Brain microvascular endothelial cell (primary cell): ENCODE results near the gene CD28.

ENCODE experiments used
- DNase-seq: peaks from one replicate; pipeline ENCODE4 v3.0.0-alpha.2; 2020
- H3K27ac ChIP-seq: fragments of 250-450 bp; sonication (Bioruptor Pico); 2 replicates; pipeline ENCODE4 v1.5.1; 2020; ENCODE audit warnings: mild to moderate bottlenecking, moderate library complexity
- H3K27me3 ChIP-seq: fragments of 250-450 bp; sonication (Bioruptor Pico); replicated peaks from 2 replicates; pipeline ENCODE4 v1.5.1; 2020; ENCODE audit warnings: mild to moderate bottlenecking
- H3K36me3 ChIP-seq: fragments of 250-450 bp; sonication (Bioruptor Pico); replicated peaks from 2 replicates; pipeline ENCODE4 v1.5.1; 2020; ENCODE audit warnings: mild to moderate bottlenecking
- H3K4me3 ChIP-seq: 2 replicates; pipeline ENCODE4 v1.5.1; 2011; ENCODE audit warnings: low read depth, mild to moderate bottlenecking, control low read depth, low read length, moderate library complexity
- in situ Hi-C: cut with HindIII; loops from 2 replicates; pipeline ENCODE4 v1.10.0; 2017; ENCODE audit warnings: low sequenced_read_pairs, low pct_ligation_motif_present
- TF ChIP-seq, protein P1 (sequence below): IDR thresholded peaks from 2 replicates; pipeline ENCODE4 v1.5.1; 2011; ENCODE audit warnings: low read depth, mild to moderate bottlenecking, moderate library complexity, low read length, control low read depth, inconsistent platforms; ENCODE audit errors: missing control alignments

CD28 gene

DNA sequence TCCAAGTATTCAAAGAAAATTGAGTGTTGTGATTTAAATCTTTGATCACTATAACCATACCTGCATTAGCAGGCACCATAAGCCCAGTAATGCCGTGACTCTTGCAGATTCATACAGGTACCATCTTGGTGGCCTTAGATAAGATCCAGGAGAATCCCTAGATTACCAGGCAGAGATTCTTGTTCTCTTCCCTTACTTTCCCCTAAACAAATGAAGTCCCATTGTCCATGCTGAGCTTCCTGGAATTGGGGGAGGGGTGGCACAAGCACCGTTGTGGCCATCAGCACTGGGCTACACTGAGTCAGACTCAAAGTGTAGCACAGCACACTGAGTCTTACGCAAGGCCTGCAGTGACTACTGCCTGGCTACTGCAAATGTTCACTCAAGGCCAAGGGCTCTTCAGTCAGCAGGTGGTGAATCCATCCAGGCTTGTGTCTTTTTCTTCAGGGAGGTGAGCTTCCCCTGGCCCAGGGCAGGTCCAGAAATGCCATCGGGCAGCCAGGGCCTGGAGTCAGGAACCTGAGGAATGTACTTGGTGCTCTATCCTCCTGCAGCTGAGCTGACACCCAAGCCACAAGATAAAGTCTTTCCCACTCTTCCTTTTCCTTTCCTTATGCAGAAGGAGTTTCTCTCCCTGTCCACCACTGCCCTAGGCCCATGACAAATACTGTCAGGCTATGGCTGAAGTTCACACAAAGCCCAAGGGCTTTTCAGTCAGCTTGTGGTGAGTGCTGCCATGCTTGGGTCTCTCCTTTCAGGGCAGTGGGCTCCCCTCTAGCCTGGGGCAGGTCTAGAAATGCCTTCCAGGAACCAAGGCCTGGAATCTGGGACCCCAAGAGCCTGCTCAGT is 52.6 kb downstream of the CD28 start:
- H3K27ac ChIP-seq: peak overlapping the region; percentile 85
- in situ Hi-C loops: no loop called here
- no peak overlapping the region for H3K4me3 ChIP-seq
- TF ChIP-seq, protein P1, sequence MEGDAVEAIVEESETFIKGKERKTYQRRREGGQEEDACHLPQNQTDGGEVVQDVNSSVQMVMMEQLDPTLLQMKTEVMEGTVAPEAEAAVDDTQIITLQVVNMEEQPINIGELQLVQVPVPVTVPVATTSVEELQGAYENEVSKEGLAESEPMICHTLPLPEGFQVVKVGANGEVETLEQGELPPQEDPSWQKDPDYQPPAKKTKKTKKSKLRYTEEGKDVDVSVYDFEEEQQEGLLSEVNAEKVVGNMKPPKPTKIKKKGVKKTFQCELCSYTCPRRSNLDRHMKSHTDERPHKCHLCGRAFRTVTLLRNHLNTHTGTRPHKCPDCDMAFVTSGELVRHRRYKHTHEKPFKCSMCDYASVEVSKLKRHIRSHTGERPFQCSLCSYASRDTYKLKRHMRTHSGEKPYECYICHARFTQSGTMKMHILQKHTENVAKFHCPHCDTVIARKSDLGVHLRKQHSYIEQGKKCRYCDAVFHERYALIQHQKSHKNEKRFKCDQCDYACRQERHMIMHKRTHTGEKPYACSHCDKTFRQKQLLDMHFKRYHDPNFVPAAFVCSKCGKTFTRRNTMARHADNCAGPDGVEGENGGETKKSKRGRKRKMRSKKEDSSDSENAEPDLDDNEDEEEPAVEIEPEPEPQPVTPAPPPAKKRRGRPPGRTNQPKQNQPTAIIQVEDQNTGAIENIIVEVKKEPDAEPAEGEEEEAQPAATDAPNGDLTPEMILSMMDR: no peak
- DNase-seq: peak; percentile 77
- H3K27me3 ChIP-seq: no peaks in the 10 kb centered on the region
- no peaks in the 10 kb centered on the region for H3K36me3 ChIP-seq

- peak; percentile 85 for DNase-seq
- Histone ChIP-seq H3K27ac (peak overlapping the region; percentile 85), H3K27me3 (no peaks in the 10 kb centered on the region), H3K4me3 (no peak overlapping the region), H3K36me3 (no peaks in the 10 kb centered on the region)
- in situ Hi-C loops: no loop called here
- TF ChIP-seq, protein P1: no peak
Measured at GRCh38 chr2:203759690-203760365, 53.4 kb downstream of the CD28 start.

GRCh38 chr2:203761121-203761520 is 54.7 kb downstream of the CD28 start:
- DNase-seq: no peak
- Histone ChIP-seq H3K4me3 (no peak overlapping the region), H3K27ac (no peak overlapping the region), H3K27me3 (no peaks in the 10 kb centered on the region), H3K36me3 (no peaks in the 10 kb centered on the region)
- in situ Hi-C loops: no loop called here
- TF ChIP-seq, protein P1: no peak

- Histone ChIP-seq H3K36me3 (no peaks in the 10 kb centered on the region), H3K27ac (no peak overlapping the region), H3K4me3 (no peak overlapping the region), H3K27me3 (no peaks in the 10 kb centered on the region)
- no peak for DNase-seq
- TF ChIP-seq, protein P1: no peak
- in situ Hi-C loops: no loop called here
Measured at GRCh38 chr2:203763241-203763937, 57.0 kb downstream of the CD28 start.

DNA sequence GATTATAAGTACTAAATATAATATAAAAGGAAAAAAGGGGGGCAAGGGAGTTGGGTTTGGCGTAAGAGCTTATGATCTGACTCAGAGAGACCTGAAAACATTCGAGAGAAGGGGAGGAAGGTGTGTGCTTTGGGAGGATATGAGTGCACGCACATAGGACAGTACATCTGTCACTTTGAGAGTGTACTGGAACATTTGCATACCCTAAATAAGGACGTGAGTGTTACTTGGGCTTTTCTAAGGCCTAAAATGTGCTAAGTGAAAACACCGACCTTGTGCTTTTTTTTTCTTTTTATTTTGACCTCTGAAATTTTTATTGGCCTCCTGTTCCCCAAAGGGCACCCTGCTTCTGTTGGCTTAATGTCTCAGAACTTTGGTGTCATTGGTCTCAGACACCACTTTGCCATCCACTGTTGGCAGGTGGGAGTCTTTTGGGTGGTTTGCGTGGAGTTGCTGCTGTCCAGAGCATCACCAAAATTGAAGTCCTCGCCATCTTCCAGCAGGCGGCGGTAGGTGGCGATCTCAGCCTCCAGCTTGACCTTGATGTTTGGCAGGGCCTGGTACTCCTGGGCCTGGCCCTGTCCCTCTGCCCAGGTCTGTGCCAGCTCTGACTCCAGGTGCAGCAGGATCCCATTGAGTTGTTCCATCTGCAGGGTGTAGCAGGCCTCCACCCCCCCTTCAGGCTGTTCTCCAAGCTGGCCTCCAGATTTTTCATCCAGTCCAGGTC is 57.7 kb downstream of the CD28 start:
- DNase-seq: no peak
- no peaks in the 10 kb centered on the region for H3K36me3 ChIP-seq
- no peak overlapping the region for H3K4me3 ChIP-seq
- TF ChIP-seq, protein P1: no peak
- in situ Hi-C loops: no loop called here
- H3K27ac ChIP-seq: no peak overlapping the region
- no peaks in the 10 kb centered on the region for H3K27me3 ChIP-seq
